NCI-H510A (cell line): ENCODE results near the gene ACSF3.
A peak's percentile ranks its signal among the peaks of the same experiment; 100 is the strongest.

Experiments used
- DNase-seq: peaks from one replicate; lab custom pipeline; 2025; lab: John Stamatoyannopoulos, UW

Gene ACSF3

GRCh38 chr16:89145406-89146161, 51.9 kb downstream of the ACSF3 start:
- DNase-seq: no peak

GRCh38 chr16:89146211-89147005, 52.8 kb downstream of the ACSF3 start:
- DNase-seq: no peak

GRCh38 chr16:89147085-89147817, 53.6 kb downstream of the ACSF3 start:
- no peak for DNase-seq

- DNase-seq: no peak
Observed at GRCh38 chr16:89149386-89149785, 55.7 kb downstream of the ACSF3 start.

GRCh38 chr16:89150090-89150835, 56.6 kb downstream of the ACSF3 start:
- DNase-seq: peak; percentile 61

- no peak for DNase-seq
Observed at GRCh38 chr16:89150981-89151380, 57.3 kb downstream of the ACSF3 start.

GRCh38 chr16:89152831-89153700, 59.4 kb downstream of the ACSF3 start:
- no peak for DNase-seq

GRCh38 chr16:89153848-89154271, 60.2 kb downstream of the ACSF3 start:
- no peak for DNase-seq

- DNase-seq: no peak
Observed at GRCh38 chr16:89154390-89155183, 60.9 kb downstream of the ACSF3 start.

- DNase-seq: no peak
Observed at GRCh38 chr16:89155184-89155679, 61.6 kb downstream of the ACSF3 start.

- no peak for DNase-seq
Observed at GRCh38 chr16:89155851-89156739, 62.4 kb downstream of the ACSF3 start.

- no peak for DNase-seq
Observed at GRCh38 chr16:89156740-89157645, 63.3 kb downstream of the ACSF3 start.

- no peak for DNase-seq
Observed at GRCh38 chr16:89157778-89158177, 64.1 kb downstream of the ACSF3 start.

GRCh38 chr16:89159066-89159849, 65.6 kb downstream of the ACSF3 start:
- DNase-seq: no peak

GRCh38 chr16:89159850-89160354, 66.2 kb downstream of the ACSF3 start:
- no peak for DNase-seq

- DNase-seq: no peak
Observed at GRCh38 chr16:89160977-89161701, 67.5 kb downstream of the ACSF3 start.
